ENCODE data around the gene ALPL.

DNA sequence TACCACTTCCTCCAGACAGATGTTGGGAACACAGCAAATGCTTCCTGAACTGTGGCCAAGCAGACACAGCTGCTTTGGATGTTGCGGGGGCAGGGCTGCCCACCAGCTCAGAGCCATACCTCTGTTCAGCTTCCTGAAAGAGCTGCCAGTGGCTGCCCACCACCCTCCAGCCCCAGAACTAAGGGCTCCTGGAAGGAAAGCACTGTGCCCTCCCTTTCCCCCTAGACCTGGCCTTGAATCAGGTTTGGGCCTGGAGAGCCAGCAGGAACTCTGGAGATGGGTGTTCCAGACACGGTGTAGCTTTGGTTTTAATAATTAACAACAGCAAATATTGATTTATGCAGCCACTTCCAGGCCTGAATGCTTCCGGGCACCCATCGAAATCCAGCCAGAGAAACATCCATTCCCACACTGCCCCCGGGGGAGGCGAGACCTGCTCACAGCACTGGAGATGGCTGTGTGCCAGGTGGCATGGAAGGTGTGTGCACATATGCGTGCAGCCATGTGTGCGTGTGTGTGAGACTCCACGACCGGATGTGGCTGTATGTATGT is 114.3 kb downstream of the ALPL start:
- no peak for TF ChIP-seq POLR2AphosphoS5 (IDR thresholded peaks at IDR 0.05)
- no peak for TF ChIP-seq POLR2A (IDR thresholded peaks at IDR 0.05)
- TF ChIP-seq, protein P1, sequence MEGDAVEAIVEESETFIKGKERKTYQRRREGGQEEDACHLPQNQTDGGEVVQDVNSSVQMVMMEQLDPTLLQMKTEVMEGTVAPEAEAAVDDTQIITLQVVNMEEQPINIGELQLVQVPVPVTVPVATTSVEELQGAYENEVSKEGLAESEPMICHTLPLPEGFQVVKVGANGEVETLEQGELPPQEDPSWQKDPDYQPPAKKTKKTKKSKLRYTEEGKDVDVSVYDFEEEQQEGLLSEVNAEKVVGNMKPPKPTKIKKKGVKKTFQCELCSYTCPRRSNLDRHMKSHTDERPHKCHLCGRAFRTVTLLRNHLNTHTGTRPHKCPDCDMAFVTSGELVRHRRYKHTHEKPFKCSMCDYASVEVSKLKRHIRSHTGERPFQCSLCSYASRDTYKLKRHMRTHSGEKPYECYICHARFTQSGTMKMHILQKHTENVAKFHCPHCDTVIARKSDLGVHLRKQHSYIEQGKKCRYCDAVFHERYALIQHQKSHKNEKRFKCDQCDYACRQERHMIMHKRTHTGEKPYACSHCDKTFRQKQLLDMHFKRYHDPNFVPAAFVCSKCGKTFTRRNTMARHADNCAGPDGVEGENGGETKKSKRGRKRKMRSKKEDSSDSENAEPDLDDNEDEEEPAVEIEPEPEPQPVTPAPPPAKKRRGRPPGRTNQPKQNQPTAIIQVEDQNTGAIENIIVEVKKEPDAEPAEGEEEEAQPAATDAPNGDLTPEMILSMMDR (IDR thresholded peaks at IDR 0.05): no peak
- no peak for TF ChIP-seq EP300 (IDR thresholded peaks at IDR 0.05)
